ENCODE measurements around the gene FAM98C.
"Not testable (repeated sequence)": the region's sequence is repeated elsewhere in the genome, so short reads cannot be mapped to it uniquely, and the experiment has no call there.

FAM98C gene

GRCh38 chr19:38399537-38399936, 3.4 kb upstream of the FAM98C start:
- DNase-seq: no peak

- DNase-seq: no peak
These were observed 2.5 kb upstream of the FAM98C start for GRCh38 chr19:38400361-38400760.

GRCh38 chr19:38401148-38401547, 1.7 kb upstream of the FAM98C start:
- DNase-seq: peak; percentile 45

GRCh38 chr19:38402623-38402966, 298 bp upstream of the FAM98C start:
- DNase-seq: no peak

- no peak for DNase-seq
These were observed 2.0 kb downstream of the FAM98C start for GRCh38 chr19:38404858-38405257.

GRCh38 chr19:38405276-38405675, 2.4 kb downstream of the FAM98C start:
- no peak for DNase-seq

- DNase-seq: peak; percentile 70
These were observed 6.8 kb downstream of the FAM98C start for GRCh38 chr19:38409631-38410133.

- DNase-seq: not testable (repeated sequence)
These were observed 7.5 kb downstream of the FAM98C start for GRCh38 chr19:38410407-38410806.

GRCh38 chr19:38411041-38411712, 8.3 kb downstream of the FAM98C start:
- DNase-seq: no peak

GRCh38 chr19:38411898-38412297, 9.0 kb downstream of the FAM98C start:
- not testable (repeated sequence) for DNase-seq

GRCh38 chr19:38412491-38412890, 9.6 kb downstream of the FAM98C start:
- DNase-seq: no peak

GRCh38 chr19:38412961-38413360, 10.1 kb downstream of the FAM98C start:
- DNase-seq: no peak

GRCh38 chr19:38413416-38413815, 10.5 kb downstream of the FAM98C start:
- no peak for DNase-seq

GRCh38 chr19:38417146-38417543, 14.3 kb downstream of the FAM98C start:
- DNase-seq: no peak

GRCh38 chr19:38417544-38418506, 14.9 kb downstream of the FAM98C start:
- no peak for DNase-seq

GRCh38 chr19:38420935-38421334, 18.0 kb downstream of the FAM98C start:
- DNase-seq: no peak

GRCh38 chr19:38421856-38422255, 19.0 kb downstream of the FAM98C start:
- DNase-seq: no peak

- DNase-seq: no peak
These were observed 19.5 kb downstream of the FAM98C start for GRCh38 chr19:38422438-38422837.

- DNase-seq: no peak
These were observed 21.4 kb downstream of the FAM98C start for GRCh38 chr19:38424272-38424671.

- DNase-seq: no peak
These were observed 22.4 kb downstream of the FAM98C start for GRCh38 chr19:38425222-38425809.

GRCh38 chr19:38425810-38426466, 23.0 kb downstream of the FAM98C start, which contains the start of gene RASGRP4:
Gene RASGRP4 (minus strand): TSS chr19:38426219. CDS start chr19:38426091, 128 bp downstream.
- DNase-seq: no peak

GRCh38 chr19:38427035-38427677, 24.3 kb downstream of the FAM98C start:
- DNase-seq: not testable (repeated sequence)

Data from fibroblast of skin of right biceps (primary cell).